ENCODE data around the gene SLC44A2.

GRCh38 chr19:10601999-10602329 is 23.4 kb upstream of the SLC44A2 start:
- TF ChIP-seq CTCF (IDR thresholded peaks at IDR 0.05; ENCODE audit: low read depth, low read length): no peak
- TF ChIP-seq POLR2A (IDR thresholded peaks at IDR 0.05; ENCODE audit: extremely low read depth, insufficient read length): no peak
- TF ChIP-seq MAX (IDR thresholded peaks at IDR 0.05; ENCODE audit: low read depth, low read length): no peak
- no peak for TF ChIP-seq MYC (IDR thresholded peaks at IDR 0.05; ENCODE audit: low read depth, low read length)
